DOHH2 (cell line): Measurements from ENCODE around the gene DCLRE1A.

Experiments used
- H3F3A ChIP-seq: fragments of 200-600 bp; sonication (generic), shearing (Covaris generic); 2 replicates; pipeline ENCODE4 v1.6.0; 2016; ENCODE audit warnings: antibody characterized with exemption, mild to moderate bottlenecking; ENCODE audit not compliant: control insufficient read depth, insufficient read depth
- H3K27ac ChIP-seq: fragments of 200-600 bp; sonication (generic); 2 replicates; pipeline ENCODE4 v1.5.1; 2014; ENCODE audit warnings: low read depth, mild to moderate bottlenecking, low read length, moderate library complexity
- H3K27me3 ChIP-seq: fragments of 200-600 bp; sonication (generic); 2 replicates; pipeline ENCODE4 v1.6.1; 2014; ENCODE audit warnings: mild to moderate bottlenecking, low read length, mixed read lengths; ENCODE audit not compliant: control insufficient read depth
- H3K36me3 ChIP-seq: fragments of 200-600 bp; sonication (generic); 2 replicates; pipeline ENCODE4 v1.6.1; 2014; ENCODE audit warnings: mild to moderate bottlenecking, low read length, moderate library complexity, mixed read lengths; ENCODE audit not compliant: control insufficient read depth
- H3K4me1 ChIP-seq: fragments of 200-600 bp; sonication (generic); 2 replicates; pipeline ENCODE4 v1.6.1; 2014; ENCODE audit warnings: mild to moderate bottlenecking, low read length, mixed read lengths; ENCODE audit not compliant: control insufficient read depth
- H3K4me2 ChIP-seq: fragments of 200-600 bp; sonication (generic); 2 replicates; pipeline ENCODE4 v1.6.0; 2014; ENCODE audit warnings: mild to moderate bottlenecking, low read length, moderate library complexity
- H3K4me3 ChIP-seq: fragments of 200-600 bp; sonication (generic); 2 replicates; pipeline ENCODE4 v1.5.1; 2014; ENCODE audit warnings: mild to moderate bottlenecking, low read length, mixed read lengths
- H3K79me2 ChIP-seq: fragments of 200-600 bp; sonication (generic); 2 replicates; pipeline ENCODE4 v1.6.1; 2014; ENCODE audit warnings: mild to moderate bottlenecking, low read length, mixed read lengths; ENCODE audit not compliant: control insufficient read depth
- H3K9me2 ChIP-seq: fragments of 200-600 bp; sonication (generic); replicated peaks from 2 replicates; pipeline ENCODE4 v1.6.1; 2014; ENCODE audit warnings: mild to moderate bottlenecking, low read length, mixed read lengths; ENCODE audit not compliant: control insufficient read depth
- H3K9me3 ChIP-seq: fragments of 200-600 bp; sonication (generic); 2 replicates; pipeline ENCODE4 v1.6.1; 2014; ENCODE audit warnings: antibody characterized with exemption, low read length, mixed read lengths; ENCODE audit not compliant: control insufficient read depth, insufficient read depth
- H4K20me1 ChIP-seq: fragments of 200-600 bp; sonication (generic); 2 replicates; pipeline ENCODE4 v1.6.0; 2014; ENCODE audit warnings: low read depth, mild to moderate bottlenecking, antibody characterized with exemption, low read length, moderate library complexity; ENCODE audit not compliant: control insufficient read depth, insufficient read depth
- CTCF ChIP-seq: fragments of 200-600 bp; sonication (generic); IDR thresholded peaks from one replicate; pipeline ENCODE4 v1.5.1; 2014; ENCODE audit warnings: antibody characterized with exemption, mild to moderate bottlenecking, low read depth, low read length; ENCODE audit not compliant: poor library complexity, severe bottlenecking
- EZH2phosphoT487 ChIP-seq: fragments of 200-600 bp; sonication (generic); IDR thresholded peaks from 2 replicates; pipeline ENCODE4 v1.6.1; 2017; ENCODE audit warnings: borderline replicate concordance, mild to moderate bottlenecking, antibody characterized with exemption, low read length, moderate library complexity, mixed read lengths

The DCLRE1A gene

GRCh38 chr10:113880236-113880635 is 26.4 kb upstream of the DCLRE1A start:
- no peaks in the 10 kb centered on the region for H3K9me3 ChIP-seq
- no peaks in the 10 kb centered on the region for H3K9me2 ChIP-seq
- H3F3A ChIP-seq: no peaks in the 10 kb centered on the region
- no peak overlapping the region for H3K4me2 ChIP-seq
- H3K4me1 ChIP-seq: peaks cover 13% of the 10 kb centered on the region
- peaks cover 4% of the 10 kb centered on the region for H3K79me2 ChIP-seq
- TF ChIP-seq CTCF: no peak
- no peak for TF ChIP-seq EZH2phosphoT487
- peaks cover 49% of the 10 kb centered on the region for H3K36me3 ChIP-seq
- no peaks in the 10 kb centered on the region for H4K20me1 ChIP-seq
- H3K27me3 ChIP-seq: no peaks in the 10 kb centered on the region
- H3K4me3 ChIP-seq: no peak overlapping the region
- H3K27ac ChIP-seq: no peak overlapping the region

DNA sequence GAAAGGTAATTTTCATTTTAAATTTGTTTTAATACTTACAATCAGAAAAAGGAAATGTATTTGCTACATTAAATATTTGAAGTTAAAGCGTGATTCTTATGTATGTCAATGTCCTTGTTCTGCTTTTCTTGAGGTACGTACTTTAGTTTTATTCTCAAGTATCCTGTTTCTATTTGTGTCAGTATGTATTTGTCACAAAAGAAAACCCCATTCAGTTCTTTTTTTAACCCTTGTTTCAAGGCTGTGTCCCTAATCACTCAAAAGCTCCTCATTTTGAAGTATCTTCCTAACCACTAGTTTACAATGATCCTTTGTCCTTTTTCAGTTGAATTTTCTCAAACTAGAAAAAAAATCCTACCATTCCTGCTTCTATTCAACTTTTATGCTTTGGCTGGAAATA is 25.8 kb upstream of the DCLRE1A start:
- Histone ChIP-seq H3F3A (no peaks in the 10 kb centered on the region), H3K27ac (no peak overlapping the region), H3K4me3 (no peak overlapping the region), H3K27me3 (no peaks in the 10 kb centered on the region), H3K79me2 (peaks cover 10% of the 10 kb centered on the region), H3K4me1 (peaks cover 13% of the 10 kb centered on the region), H3K4me2 (peak overlapping the region; percentile 22; the same call in 1 of the 2 replicates), H3K9me2 (no peaks in the 10 kb centered on the region), H3K36me3 (peaks cover 45% of the 10 kb centered on the region), H3K9me3 (no peaks in the 10 kb centered on the region), H4K20me1 (no peaks in the 10 kb centered on the region)
- no peak for TF ChIP-seq CTCF
- TF ChIP-seq EZH2phosphoT487: no peak

GRCh38 chr10:113876461-113876860 is 22.6 kb upstream of the DCLRE1A start:
- peaks cover 13% of the 10 kb centered on the region for H3K4me1 ChIP-seq
- peaks cover 21% of the 10 kb centered on the region for H3K36me3 ChIP-seq
- H4K20me1 ChIP-seq: peaks cover 7% of the 10 kb centered on the region; the same call in 1 of the 2 replicates
- H3K9me2 ChIP-seq: no peaks in the 10 kb centered on the region
- H3K4me2 ChIP-seq: no peak overlapping the region
- H3K79me2 ChIP-seq: peaks cover 24% of the 10 kb centered on the region
- TF ChIP-seq CTCF: no peak
- no peak for TF ChIP-seq EZH2phosphoT487
- no peak overlapping the region for H3K4me3 ChIP-seq
- H3K27ac ChIP-seq: no peak overlapping the region
- no peaks in the 10 kb centered on the region for H3K9me3 ChIP-seq
- H3K27me3 ChIP-seq: no peaks in the 10 kb centered on the region
- H3F3A ChIP-seq: no peaks in the 10 kb centered on the region

- H3K9me2 ChIP-seq: no peaks in the 10 kb centered on the region
- H3K4me2 ChIP-seq: no peak overlapping the region
- H3K4me3 ChIP-seq: no peak overlapping the region
- no peak overlapping the region for H3K27ac ChIP-seq
- peaks cover 18% of the 10 kb centered on the region for H3K36me3 ChIP-seq
- no peaks in the 10 kb centered on the region for H3K27me3 ChIP-seq
- H3K4me1 ChIP-seq: peaks cover 13% of the 10 kb centered on the region
- H3F3A ChIP-seq: no peaks in the 10 kb centered on the region
- no peak for TF ChIP-seq EZH2phosphoT487
- no peak for TF ChIP-seq CTCF
- H3K9me3 ChIP-seq: no peaks in the 10 kb centered on the region
- peaks cover 7% of the 10 kb centered on the region; the same call in 1 of the 2 replicates for H4K20me1 ChIP-seq
- H3K79me2 ChIP-seq: peaks cover 29% of the 10 kb centered on the region
Measured at GRCh38 chr10:113875212-113875611, 21.3 kb upstream of the DCLRE1A start.
